Activated naive CD4-positive, alpha-beta T cell (primary cell): ENCODE measurements around the gene DEPDC5.
"Not testable (repeated sequence)": the region's sequence is repeated elsewhere in the genome, so short reads cannot be mapped to it uniquely, and the experiment has no call there.

ENCODE experiments used
- DNase-seq, 4 experiments: peaks; one replicate each; lab custom pipeline; 2025; lab: John Stamatoyannopoulos, UW

The DEPDC5 gene

DNA sequence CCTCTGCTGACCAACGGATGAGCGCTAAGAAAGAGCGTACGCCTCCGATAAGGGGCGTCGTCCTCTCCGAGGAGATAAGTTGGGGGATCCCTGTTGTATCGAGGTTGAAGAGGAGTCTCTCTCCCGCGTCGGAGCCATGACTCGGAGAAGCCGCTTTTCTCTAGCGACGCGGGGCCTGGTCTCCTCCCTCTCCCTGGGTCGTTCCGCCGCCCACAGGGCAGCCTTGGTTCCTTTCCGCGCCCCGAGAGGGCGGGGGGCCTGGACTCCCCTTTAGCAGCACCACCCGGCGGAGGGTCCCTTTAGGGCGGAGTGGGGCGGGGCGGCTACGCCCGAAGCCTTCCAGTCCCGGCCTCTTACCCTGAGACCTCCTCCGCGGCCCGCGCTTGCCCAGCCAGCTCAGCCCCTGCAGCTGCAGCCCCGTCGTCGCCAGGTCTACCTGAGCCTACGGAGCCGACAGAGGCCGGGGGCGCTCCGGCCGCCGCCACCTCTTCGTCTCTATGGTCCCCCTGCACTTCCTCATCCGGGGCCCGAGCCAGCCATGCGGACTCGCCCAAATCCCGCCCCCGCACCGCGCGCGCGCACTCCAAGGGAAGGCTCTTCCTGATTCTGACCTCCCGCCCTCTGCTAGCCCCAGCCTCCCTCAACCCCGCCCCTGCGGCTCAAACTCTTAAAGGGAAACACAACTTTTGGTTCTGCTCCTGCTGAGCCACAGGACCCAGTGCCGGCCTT lies 4.0 kb upstream of the DEPDC5 start, which contains the start of gene PRR14L:
TSS of gene PRR14L (minus strand) at position 497 of the 729 bp plus-strand sequence. CDS start 11,272 bp downstream, outside the sequence.
- DNase-seq = peak; percentile 97 to 99 (median 98)

- DNase-seq = no peak
Observed at GRCh38 chr22:31750365-31751284, 3.2 kb upstream of the DEPDC5 start.

GRCh38 chr22:31752096-31752847 lies 1.5 kb upstream of the DEPDC5 start:
- DNase-seq = no peak

DNA sequence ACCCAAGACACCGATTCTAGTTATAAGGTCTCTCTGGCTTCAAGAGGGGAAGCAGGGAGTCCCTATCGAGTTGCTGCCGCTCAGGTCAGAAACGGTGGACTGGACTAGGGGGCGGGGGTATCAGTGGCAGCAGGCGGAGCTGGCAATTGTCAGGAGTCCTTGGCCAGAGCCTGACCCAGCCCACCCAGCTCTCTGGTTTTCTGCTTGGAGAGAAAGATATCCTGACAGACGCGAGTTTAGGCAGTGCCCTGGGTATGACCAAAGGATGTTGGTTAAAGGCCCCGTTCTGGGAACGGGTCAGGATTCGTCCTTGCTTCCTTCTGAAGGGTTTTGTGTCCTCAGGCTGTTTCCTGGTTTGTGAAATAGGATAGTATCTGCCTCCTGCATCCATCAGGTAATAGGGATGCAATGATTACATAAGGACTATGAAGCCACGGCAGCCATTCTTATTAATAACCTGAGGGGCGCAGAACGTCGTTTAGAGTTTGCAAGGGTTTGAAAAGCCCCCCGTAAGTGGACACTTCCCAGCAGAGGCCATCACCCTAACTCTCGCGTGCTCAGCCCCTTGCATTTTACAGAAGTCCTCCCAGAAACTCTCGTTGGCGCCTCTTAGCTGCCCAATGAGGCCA lies 700 bp upstream of the DEPDC5 start:
- peak in 1 of 4 experiments; percentile 4 for DNase-seq

DNA sequence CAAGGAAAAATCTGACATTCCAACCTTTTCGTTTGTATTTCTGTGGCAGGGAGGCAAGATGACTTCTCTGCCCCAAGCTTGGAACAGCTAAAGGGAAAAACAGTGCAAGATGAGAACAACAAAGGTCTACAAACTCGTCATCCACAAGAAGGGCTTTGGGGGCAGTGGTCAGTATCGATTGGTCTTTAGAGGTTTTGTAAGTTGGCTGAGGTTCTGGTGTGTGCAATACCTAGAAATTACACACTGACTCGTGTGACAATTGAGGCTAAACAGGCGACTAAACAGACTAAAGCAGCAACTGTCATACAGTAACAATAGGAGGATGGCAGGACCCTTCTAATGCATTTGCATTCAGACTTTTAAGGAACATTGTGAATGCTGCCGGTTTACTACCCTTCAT lies 994 bp downstream of the DEPDC5 start:
- no peak for DNase-seq

DNA sequence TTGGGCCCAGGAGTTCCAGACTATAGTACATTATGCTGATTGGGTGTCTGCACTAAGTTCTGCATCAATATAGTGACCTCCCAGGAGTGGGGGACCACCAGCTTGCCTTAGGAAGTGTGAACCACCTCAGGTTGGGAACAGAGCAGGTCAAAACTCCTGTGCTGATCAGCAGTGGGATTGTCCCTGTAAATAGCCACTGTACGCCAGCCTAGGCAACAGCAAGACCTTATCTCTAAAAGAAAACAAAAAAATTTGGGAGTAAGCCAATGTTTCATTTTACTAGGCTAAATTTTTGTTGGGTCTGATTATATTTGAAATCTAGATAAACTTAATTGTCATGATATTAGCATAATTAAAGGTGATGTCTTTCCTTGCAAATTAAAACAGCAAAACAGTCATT lies 3.4 kb downstream of the DEPDC5 start:
- DNase-seq = no peak

DNA sequence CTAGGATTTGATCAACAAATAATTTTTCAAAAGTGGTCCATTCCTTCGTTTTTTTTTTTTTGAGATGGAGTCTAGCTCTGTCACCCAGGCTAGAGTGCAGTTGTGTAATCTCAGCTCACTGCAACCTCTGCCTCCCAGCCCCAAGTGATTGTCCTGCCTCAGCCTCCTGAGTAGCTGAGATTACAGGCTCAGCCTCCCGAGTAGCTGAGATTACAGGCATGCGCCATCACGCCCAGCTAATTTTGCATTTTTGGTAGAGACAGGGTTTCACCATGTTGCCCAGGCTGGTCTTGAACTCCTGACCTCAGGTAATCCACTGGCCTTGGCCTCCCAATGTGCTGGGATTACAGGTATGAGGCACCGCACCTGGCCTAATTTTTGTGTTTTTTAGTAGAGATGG lies 5.0 kb downstream of the DEPDC5 start:
- not testable (repeated sequence) for DNase-seq

GRCh38 chr22:31764785-31765184 lies 11.0 kb downstream of the DEPDC5 start:
- no peak for DNase-seq

- DNase-seq = no peak
Observed at GRCh38 chr22:31768422-31769059, 14.7 kb downstream of the DEPDC5 start.

- no peak for DNase-seq
Observed at GRCh38 chr22:31773416-31773815, 19.6 kb downstream of the DEPDC5 start.

GRCh38 chr22:31776231-31776630 lies 22.4 kb downstream of the DEPDC5 start:
- no peak for DNase-seq

DNA sequence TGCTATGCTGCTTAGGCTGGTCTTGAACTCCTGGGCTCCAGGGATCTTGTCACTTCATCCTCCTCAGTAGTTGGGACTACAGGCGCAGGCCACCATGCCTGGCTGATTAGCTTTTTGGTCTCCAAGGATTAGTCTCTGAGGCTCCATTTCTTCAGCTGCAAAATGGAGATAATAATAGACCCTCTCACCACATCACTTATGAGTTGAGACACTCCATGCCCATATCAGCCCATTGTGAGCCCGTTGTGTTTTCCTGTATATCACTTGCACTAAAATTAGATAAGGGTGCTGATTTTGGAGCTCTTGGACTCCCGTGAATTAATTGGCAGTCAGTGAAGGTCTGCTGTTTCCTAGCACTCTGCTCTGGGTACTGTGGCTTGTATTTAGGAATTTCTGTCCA lies 36.0 kb downstream of the DEPDC5 start:
- no peak for DNase-seq

- no peak for DNase-seq
Observed at GRCh38 chr22:31790240-31790639, 36.4 kb downstream of the DEPDC5 start.

DNA sequence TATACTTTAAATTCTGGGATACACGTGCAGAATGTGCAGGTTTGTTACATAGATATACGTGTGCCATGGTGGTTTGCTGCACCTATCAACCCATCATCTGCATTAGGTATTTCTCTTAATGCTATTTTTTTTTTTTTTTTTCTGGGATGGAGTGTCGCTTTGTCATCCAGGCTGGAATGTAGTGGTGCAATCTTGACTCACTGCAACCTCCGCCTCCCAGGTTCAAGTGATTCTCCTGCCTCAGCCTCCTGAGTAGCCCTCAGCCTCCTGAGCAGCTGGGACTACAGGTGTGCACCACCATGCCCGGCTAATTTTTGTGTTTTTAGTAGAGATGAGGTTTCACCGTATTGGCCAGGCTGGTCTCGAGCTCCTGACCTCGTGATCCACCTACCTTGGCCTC lies 45.5 kb downstream of the DEPDC5 start:
- DNase-seq = not testable (repeated sequence)

GRCh38 chr22:31800065-31800464 lies 46.2 kb downstream of the DEPDC5 start:
- no peak for DNase-seq

DNA sequence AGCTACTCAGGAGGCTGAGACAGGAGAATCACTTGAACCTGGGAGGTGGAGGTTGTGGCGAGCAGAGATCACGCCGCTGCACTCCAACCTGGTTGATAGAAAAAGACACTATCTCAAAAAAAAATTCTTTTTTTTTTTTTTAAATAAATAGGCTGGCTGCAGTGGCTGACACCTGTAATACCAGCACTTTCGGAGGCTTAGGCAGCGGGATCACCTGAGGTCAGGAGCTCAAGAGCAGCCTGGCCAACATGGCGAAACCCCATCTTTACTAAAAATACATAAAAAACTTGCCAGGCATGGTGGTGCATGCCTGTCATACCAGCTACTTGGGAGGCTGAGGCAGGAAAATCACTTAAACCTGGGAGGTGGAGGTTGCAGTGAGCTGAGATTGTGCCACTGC lies 47.0 kb downstream of the DEPDC5 start:
- DNase-seq = not testable (repeated sequence)

DNA sequence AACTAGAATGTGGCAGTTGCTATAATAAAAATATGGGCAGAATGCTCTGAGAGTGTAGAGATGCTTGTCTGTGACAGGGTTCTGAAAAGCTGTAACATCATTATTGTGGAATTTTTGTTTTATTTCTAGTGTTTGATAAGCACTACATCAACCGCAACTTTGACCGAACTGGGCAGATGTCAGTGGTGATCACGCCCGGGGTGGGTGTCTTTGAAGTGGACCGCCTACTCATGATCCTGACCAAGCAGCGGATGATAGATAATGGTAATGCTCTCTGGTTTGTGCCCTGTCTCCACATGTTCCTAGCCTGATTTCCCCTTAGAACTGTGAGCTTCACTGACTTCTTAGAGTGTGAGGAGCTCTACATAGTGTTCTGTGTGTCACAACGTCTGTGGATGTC lies 48.8 kb downstream of the DEPDC5 start:
- DNase-seq = no peak

DNA sequence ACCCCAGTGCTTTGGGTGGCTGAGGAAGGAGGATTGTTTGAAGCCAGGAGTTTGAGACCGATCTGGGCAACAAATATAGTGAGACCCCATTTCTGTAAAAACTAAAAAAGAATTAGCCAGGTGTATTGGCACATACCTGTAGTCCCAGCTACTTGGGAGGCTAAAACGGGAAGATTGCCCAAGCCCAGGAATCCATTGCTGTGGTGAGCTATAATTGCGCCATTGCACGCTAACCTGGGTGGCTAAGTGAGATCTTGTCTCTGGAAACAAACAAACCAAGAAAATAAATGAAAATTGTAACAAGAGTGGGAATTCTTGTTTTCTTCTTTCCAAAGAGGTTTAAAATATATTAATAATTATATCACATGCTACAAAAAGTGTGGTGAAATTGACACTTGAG lies 52.9 kb downstream of the DEPDC5 start:
- DNase-seq = no peak

- no peak for DNase-seq
Observed at GRCh38 chr22:31812977-31813605, 59.3 kb downstream of the DEPDC5 start.

- not testable (repeated sequence) for DNase-seq
Observed at GRCh38 chr22:31813898-31814297, 60.1 kb downstream of the DEPDC5 start.

- DNase-seq = no peak
Observed at GRCh38 chr22:31814942-31815341, 61.1 kb downstream of the DEPDC5 start.
